ENCODE results near the gene RPL7L1.
"Not testable (repeated sequence)": the region's sequence is repeated elsewhere in the genome, so short reads cannot be mapped to it uniquely, and the experiment has no call there.

Gene RPL7L1

GRCh38 chr6:42879372-42880239 is at the start of gene RPL7L1:
Gene RPL7L1 (plus strand): TSS chr6:42879616. CDS start chr6:42879911, 295 bp downstream.
- peak; percentile 74 to 91 for DNase-seq

DNA sequence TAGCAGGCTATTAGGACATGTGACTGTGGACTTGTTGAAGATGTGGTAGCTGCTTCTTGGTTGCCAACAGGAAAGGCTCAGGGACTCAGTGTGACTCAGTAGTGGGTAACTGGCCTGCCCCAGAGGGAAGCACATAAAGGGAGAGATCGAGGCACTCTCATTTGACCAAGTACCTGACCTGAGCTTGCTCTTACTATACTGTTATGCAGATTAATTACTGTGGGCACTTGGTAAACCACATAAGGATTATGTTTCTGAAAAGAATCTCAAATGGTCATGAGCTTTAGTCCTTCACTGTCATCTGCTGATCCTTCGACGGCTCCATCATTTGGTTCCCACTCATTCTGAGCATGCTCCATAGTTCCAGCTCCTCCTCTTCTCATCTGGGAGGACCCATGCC is 48.2 kb upstream of the RPL7L1 start:
- no peak for DNase-seq

DNA sequence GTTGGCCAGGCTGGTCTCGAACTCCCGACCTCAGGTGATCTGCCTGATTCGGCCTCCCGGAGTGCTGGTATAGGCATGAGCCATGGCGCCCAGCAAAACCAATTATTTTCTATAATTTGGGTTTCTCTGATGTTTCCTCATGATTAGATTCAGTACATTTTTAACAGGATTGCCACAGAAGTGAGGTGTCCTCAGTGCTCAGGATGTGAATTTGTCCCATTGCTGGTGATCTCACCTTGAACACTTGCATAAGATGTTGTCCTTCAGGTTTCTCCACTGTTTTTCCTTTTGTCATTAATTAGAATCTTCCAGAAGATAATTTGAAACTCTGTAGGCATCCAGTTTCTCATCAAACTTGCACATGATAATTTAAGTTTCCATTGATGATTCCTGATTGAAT is 45.4 kb upstream of the RPL7L1 start:
- DNase-seq, result no peak

DNA sequence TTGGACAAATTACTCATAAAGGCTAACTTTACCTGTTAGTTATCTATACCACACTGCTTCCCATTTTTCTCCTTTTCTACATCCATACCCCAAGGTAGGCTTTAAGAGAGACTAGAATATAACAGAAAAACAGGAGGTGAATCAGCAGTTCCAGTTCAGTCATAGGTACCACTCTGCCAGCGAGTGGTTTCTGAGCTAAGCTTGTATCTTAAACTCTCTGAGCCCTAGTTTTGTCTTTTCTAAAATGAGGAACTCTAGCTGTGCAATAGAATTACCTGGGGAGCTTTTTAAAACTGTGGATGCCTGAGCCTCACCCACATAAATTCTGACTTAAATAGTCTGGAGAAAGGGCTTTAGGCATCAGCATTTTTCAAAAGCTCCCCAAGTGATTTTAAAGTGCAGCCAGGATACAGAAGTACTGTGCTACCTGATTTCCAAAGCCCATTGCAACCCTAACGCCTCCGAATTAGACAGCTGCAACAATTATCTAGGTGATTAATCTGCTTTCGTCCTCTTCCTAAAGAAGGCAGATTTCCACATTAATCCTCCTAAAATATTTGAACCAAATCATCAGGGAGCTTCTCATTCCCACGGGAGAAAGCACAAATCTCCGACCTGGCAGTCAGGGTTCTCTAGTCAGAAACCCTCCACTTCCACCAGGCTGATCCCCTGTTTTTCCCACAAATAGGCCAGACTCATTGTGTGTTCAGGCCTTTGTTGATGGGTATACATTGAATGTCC is 37.4 kb upstream of the RPL7L1 start:
- DNase-seq, result no peak

- DNase-seq, result peak in 1 of 2 experiments; percentile 41
These were observed 34.1 kb upstream of the RPL7L1 start for GRCh38 chr6:42845327-42845694.

GRCh38 chr6:42846505-42846904 is 32.9 kb upstream of the RPL7L1 start:
- DNase-seq, result no peak

DNA sequence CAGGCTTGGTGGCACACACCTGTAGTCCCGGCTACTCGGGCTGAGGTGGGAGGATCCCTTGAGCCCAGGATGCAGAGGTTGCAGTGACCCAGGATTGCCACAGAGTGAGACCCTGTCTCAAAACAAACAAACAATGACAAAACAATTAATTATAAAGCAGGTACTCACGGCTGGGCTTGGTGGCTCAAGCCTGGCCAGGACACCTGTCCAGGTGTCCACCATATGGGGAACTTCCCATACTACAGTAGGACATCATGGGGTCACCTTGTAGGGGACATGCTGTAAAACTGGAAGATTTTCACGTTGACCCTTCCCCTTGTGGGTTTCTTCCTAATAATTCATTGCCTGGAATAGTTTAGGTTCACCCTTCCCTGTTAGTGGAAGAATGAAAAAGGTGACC is 30.7 kb upstream of the RPL7L1 start:
- no peak for DNase-seq

DNA sequence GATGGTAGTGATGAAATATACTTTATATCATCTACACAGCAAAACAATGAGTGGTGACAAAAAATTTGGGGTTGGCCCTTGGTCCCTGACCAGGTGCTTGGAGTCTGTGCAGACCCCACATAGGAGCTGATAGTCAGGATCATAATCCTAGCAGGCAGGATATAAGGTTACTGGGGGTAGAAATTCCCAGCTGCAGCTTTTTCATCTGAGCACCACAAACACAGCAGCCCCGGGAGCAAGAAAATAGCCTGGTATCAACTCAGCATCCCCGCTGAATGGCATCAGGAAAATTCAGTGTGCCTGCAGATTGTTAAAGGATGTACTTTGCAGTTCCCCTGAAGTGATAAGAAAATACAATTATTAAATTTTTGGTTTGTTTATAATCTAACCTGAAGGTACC is 27.8 kb upstream of the RPL7L1 start:
- no peak for DNase-seq

DNA sequence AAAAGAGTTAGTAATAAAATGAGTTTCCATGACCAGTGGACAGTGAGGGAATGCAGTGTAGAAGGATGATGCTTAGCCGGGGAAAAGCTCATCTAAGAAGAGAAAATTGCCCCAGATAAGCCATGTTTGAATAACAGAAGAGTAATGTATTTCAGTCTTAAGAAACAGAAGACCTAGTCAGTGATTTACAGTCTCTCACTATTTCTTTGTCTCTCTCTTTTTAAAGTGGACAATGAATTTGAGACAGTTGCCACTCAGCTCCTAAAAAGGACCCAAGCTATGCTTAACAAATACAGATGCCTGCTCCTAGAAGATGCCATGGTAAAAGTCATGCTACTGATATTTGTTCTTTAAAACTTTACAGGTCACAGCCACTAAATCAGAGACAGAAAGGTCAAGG is 19.4 kb upstream of the RPL7L1 start:
- no peak for DNase-seq

DNA sequence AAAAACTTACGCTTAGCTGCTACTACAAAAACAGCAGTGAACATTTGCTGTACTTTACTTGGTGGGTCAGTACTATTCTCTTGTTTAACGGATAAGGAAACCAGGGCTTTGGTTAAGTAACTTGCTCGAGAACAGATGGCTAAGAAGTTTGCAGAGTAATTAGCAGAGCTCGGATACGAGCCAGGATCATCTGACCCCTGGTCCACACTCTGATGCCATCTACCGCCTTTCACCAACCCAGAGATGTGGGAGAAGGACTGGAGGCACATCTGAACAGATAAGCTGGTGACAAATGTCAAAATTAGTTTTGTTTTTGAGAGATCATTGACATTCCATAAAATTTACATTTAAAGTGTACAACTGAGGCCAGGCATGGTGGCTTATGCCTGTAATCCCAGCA is 18.9 kb upstream of the RPL7L1 start:
- no peak for DNase-seq

DNA sequence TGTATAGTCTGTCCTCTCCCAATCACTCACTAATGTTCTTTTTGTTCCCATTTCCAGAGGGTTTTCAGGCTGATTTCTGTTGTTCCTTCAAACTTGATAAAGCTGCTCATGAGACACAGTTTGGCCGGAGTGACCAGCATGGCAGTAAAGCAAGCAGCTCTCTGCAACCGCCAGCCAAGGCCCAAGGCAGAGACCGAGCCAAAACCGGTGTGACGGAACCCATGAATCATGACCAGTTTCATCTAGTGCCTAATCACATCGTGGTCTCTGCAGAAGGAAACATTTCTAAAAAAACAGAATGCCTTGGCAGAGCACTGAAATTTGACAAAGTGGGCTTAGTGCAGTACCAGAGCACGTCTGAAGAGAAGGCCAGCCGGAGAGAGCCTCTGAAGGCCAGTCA is 14.8 kb upstream of the RPL7L1 start:
- DNase-seq, result no peak

GRCh38 chr6:42870145-42870936 is 9.1 kb upstream of the RPL7L1 start:
- no peak for DNase-seq

GRCh38 chr6:42871711-42872110 is 7.7 kb upstream of the RPL7L1 start:
- DNase-seq, result no peak

DNA sequence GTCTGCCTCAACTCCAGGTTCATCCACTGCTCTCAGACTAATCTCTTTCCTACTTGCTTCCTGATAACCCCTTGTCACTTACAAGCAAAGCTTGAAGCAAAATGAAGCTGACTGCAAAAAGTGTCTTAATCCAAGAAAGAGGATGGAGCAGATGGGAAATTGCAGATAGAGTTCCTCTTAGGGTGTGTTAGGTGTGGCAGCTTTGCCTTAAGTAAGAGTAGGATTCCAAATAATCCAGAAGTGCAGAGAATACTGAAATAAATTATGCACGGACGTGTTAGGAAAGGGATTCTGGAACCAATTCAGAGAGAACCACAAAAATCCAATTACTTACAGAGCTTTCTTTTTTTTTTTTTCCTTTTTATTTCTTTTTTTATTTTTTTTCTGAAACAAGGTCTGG is 6.1 kb upstream of the RPL7L1 start:
- no peak for DNase-seq

- DNase-seq, result no peak
These were observed 1.7 kb upstream of the RPL7L1 start for GRCh38 chr6:42877695-42878094.

- DNase-seq, result not testable (repeated sequence)
These were observed 913 bp downstream of the RPL7L1 start for GRCh38 chr6:42880240-42880817.

GRCh38 chr6:42880871-42881270 is 1.5 kb downstream of the RPL7L1 start:
- DNase-seq, result not testable (repeated sequence)

DNA sequence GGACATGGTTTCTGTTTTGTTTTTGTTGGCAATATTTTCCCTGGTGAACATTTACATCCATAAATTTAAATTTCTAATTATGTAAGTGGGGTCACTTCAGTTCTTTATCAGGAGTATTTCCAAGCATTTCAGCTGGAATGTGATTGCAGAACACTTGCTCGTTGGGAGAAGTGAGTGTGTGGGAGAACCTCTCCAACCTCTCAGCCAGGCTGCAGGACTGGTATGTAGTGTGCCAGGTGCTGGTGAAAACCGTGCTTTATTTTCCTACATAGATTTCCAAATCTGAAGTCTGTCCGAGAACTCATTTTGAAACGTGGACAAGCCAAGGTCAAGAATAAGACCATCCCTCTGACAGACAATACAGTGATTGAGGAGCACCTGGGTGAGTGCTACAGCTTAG is 6.3 kb downstream of the RPL7L1 start:
- DNase-seq, result no peak

- not testable (repeated sequence) for DNase-seq
These were observed 8.8 kb downstream of the RPL7L1 start for GRCh38 chr6:42888201-42888600.

DNA sequence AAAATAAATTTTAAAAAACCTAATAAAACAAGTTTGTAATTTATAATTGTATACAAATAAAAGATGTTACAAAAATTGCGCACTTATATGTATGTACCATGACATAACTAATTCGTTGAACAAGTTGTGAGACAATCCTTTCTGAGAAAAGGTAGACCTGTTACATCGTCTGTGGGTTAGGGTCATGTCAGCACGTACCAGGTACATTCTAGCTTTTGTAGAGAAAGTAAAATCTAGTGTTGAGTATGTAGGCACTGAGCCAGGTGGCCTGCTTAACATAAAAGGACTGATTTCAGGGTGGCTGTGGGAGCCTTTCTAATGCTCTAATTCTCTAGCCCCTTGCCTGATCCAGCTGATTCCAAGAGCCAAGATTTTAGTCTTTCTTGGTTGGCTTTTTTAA is 10.4 kb downstream of the RPL7L1 start:
- DNase-seq, result peak in 1 of 2 experiments; percentile 21

- peak; percentile 93 to 96 for DNase-seq
These were observed 11.1 kb downstream of the RPL7L1 start for GRCh38 chr6:42890311-42891198.

GRCh38 chr6:42891199-42891722 is 11.8 kb downstream of the RPL7L1 start:
- DNase-seq, result no peak
